ENCODE measurements around the gene FTO. TPM values are rescaled to one million over a fixed set of nuclear protein-coding genes. Genes with fewer than 3 reads are reported as not detected.

FTO gene
- total and polyA plus RNA-seq, 2 of the 8 experiments (the other 6 are each of a cell fraction or from before 2014, with no cell fraction given), result 34.5 to 59.8 TPM

GRCh38 chr16:54176376-54176901 is 472.5 kb downstream of the FTO start:
- H3K56ac ChIP-seq (replicated peaks; ENCODE audit: insufficient read length, low read depth, low read length), result no peak overlapping the region
- H3K23ac ChIP-seq (ENCODE audit: insufficient read length), result no peak overlapping the region
- peak in 1 of 2 experiments; percentile 60 for DNase-seq (ENCODE audit: low read depth in 1 of 2, low spot score in 2 of 2)
- ChIA-PET CTCF (ENCODE audit: partially characterized antibody) (interaction anchor here (1.5 kb wide), 1 partner anchor 16 kb away, joined by 5 read pairs; no protein-coding TSS in a partner anchor), POLR2A (ENCODE audit: partially characterized antibody) (no interaction called here)
- H3K4me3 ChIP-seq (ENCODE audit: extremely low read depth in 1 of 4, insufficient read depth in 2 of 4, low read depth in 3 of 4, low read length in 4 of 4), result no peak overlapping the region
- no peaks in the 10 kb centered on the region for H3K9me3 ChIP-seq (ENCODE audit: insufficient read depth in 2 of 2, low read depth in 1 of 2, low read length in 1 of 2)
- H2BK15ac ChIP-seq (ENCODE audit: low read length), result no peak overlapping the region
- H2AK5ac ChIP-seq (ENCODE audit: low read depth, low read length), result no peak overlapping the region
- no peak overlapping the region for H4K8ac ChIP-seq (ENCODE audit: extremely low read depth, insufficient read depth, low read length)
- no peaks in the 10 kb centered on the region for H3K36me3 ChIP-seq (ENCODE audit: control insufficient read depth in 2 of 4, insufficient read depth in 4 of 4, low read length in 3 of 4)
- FAIRE-seq, result peak; percentile 68
- no peak overlapping the region for H3K18ac ChIP-seq (ENCODE audit: extremely low read depth, low read length)
- H3K23me2 ChIP-seq (ENCODE audit: low read depth, low read length), result no peaks in the 10 kb centered on the region
- H2BK20ac ChIP-seq (ENCODE audit: low read length), result no peak overlapping the region
- 23% methylated on average over 19 of the region's 19 CpGs; no CpG with 5 or more reads in 1 of the 2 experiments for WGBS, 2 experiments (ENCODE audit: extremely low coverage in 1 of 2, insufficient coverage in 1 of 2, insufficient read length in 1 of 2, insufficient replicate concordance in 2 of 2, low coverage in 1 of 2, low lambda C conversion rate in 2 of 2, missing lambda C conversion rate in 1 of 2)
- no peaks in the 10 kb centered on the region for H4K20me1 ChIP-seq (replicated peaks in 1 of 2; ENCODE audit: control insufficient read depth in 1 of 2, insufficient read depth in 2 of 2, low read length in 2 of 2)
- no peak overlapping the region for H3K9ac ChIP-seq (replicated peaks in 1 of 4; ENCODE audit: extremely low read depth in 1 of 4, low read depth in 3 of 4, low read length in 3 of 4)
- H3K79me2 ChIP-seq (ENCODE audit: control insufficient read depth in 1 of 2, insufficient read depth in 2 of 2, low read length in 2 of 2), result no peaks in the 10 kb centered on the region
- peaks cover 0 to 3% (median 2%) of the 10 kb centered on the region in 4 experiments; a peak in 1 of 7 replicates for H3K27me3 ChIP-seq (replicated peaks in 1 of 4; ENCODE audit: control insufficient read depth in 3 of 4, extremely low read depth in 1 of 4, insufficient read depth in 3 of 4, low read length in 3 of 4)
- no peaks in the 10 kb centered on the region for H3K79me1 ChIP-seq (ENCODE audit: low read depth, low read length)
- H2BK12ac ChIP-seq (ENCODE audit: low read depth, low read length), result no peak overlapping the region
- H3K4ac ChIP-seq (replicated peaks; ENCODE audit: insufficient read length, low read depth, low read length), result no peak overlapping the region
- no peak overlapping the region for H4K5ac ChIP-seq (ENCODE audit: insufficient read length, low read depth, low read length)
- no peak overlapping the region for H2BK120ac ChIP-seq (replicated peaks; ENCODE audit: low read depth, low read length)
- no peak overlapping the region for H4K91ac ChIP-seq (replicated peaks; ENCODE audit: insufficient read length, low read length)
- H3K4me2 ChIP-seq (ENCODE audit: insufficient read depth in 1 of 2, low read depth in 2 of 2, low read length in 2 of 2), result peak overlapping the region in 1 of 2 experiments; percentile 16; a peak in 2 of 4 replicates
- H2BK5ac ChIP-seq (ENCODE audit: low read depth, low read length), result no peak overlapping the region
- no peak overlapping the region for H3K27ac ChIP-seq (ENCODE audit: low read depth, low read length)
- H3K4me1 ChIP-seq (replicated peaks in 1 of 4; ENCODE audit: control insufficient read depth in 3 of 4, insufficient read depth in 4 of 4, low read length in 3 of 4), result peaks cover 4 to 17% (median 12%) of the 10 kb centered on the region in 4 experiments; a peak in 6 of 7 replicates
- no peak overlapping the region for H3K14ac ChIP-seq (ENCODE audit: insufficient read length)
- no peak overlapping the region for H2AFZ ChIP-seq (ENCODE audit: low read length)
- TF ChIP-seq EGR1 (IDR thresholded peaks at IDR 0.05; ENCODE audit: borderline replicate concordance, low read depth, low read length) (no peak), RXRA (IDR thresholded peaks at IDR 0.05; ENCODE audit: insufficient read depth, low read depth, low read length) (peak; percentile 43; the same call in 1 of the 2 replicates), RAD21 (IDR thresholded peaks at IDR 0.05 in 1 of 2, conservative IDR thresholded peaks at IDR 0.05 in 1 of 2; ENCODE audit: low read depth in 2 of 2, low read length in 2 of 2) (peak; percentile 52 to 67), BRCA1 (IDR thresholded peaks at IDR 0.05; ENCODE audit: low read depth, low read length) (no peak), GABPA (IDR thresholded peaks at IDR 0.05; ENCODE audit: borderline replicate concordance, insufficient read depth, low read length) (0 out of 2 replicates have a peak, but pooled peaks have one; percentile 38), CHD1 (IDR thresholded peaks at IDR 0.05; ENCODE audit: low read depth, low read length) (no peak), CEBPB (IDR thresholded peaks at IDR 0.05; ENCODE audit: low read depth, low read length) (no peak), MAX (IDR thresholded peaks at IDR 0.05) (peak; percentile 36; the same call in 1 of the 2 replicates), CTCF (IDR thresholded peaks at IDR 0.05; ENCODE audit: control extremely low read depth in 1 of 3, insufficient read depth in 1 of 3, low read depth in 1 of 3, low read length in 3 of 3) (peak; percentile 48 to 56 (median 52)), TEAD4 (IDR thresholded peaks at IDR 0.05; ENCODE audit: low read depth, low read length) (no peak)

All from H1 (cell line).